ENCODE data around the gene C3orf38. TPM values are rescaled to one million over a fixed set of nuclear protein-coding genes. Genes with fewer than 3 reads are reported as not detected.
"Not testable (repeated sequence)": the region's sequence is repeated elsewhere in the genome, so short reads cannot be mapped to it uniquely, and the experiment has no call there.

The C3orf38 gene
- total RNA-seq, 1 experiment from 2014 or later: 24.1 TPM

DNA sequence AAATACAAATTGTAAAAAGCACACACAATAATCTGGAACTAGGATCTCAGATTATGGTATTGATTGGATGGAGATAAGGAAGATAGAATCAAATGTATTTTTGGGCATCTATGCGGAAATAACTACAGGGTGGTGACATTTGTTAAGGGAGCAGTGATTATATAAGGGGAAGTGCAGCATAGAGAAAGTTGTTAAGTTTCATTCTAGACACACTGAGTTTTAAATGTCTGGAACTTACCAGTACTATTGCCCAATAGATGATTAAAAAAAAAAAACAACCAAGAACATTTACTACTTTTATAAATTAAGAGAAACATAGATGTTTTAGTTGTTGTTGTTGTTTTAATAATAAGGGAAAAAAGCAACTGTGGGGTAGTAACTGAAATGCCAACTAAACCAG lies 32.1 kb upstream of the C3orf38 start:
- no peaks in the 10 kb centered on the region for H3K9me3 Mint-ChIP-seq
- ChIA-PET POLR2A (no interaction called here), CTCF (no interaction called here)
- H3K4me1 Mint-ChIP-seq: peaks cover 2% of the 10 kb centered on the region; the same call in 1 of the 2 replicates
- no peak overlapping the region for H3K27ac Mint-ChIP-seq
- ATAC-seq (no peak), DNase-seq (ENCODE audit: low spot score) (no peak)
- TF ChIP-seq ZNF512 (CRISPR knock-in tag; IDR thresholded peaks at IDR 0.05; ENCODE audit: borderline replicate concordance) (no peak), GRHL2 (CRISPR knock-in tag; IDR thresholded peaks at IDR 0.05; ENCODE audit: insufficient replicate concordance, severe bottlenecking) (no peak), CBFB (CRISPR knock-in tag; IDR thresholded peaks at IDR 0.05; ENCODE audit: low read depth) (no peak), ZNF219 (CRISPR knock-in tag; IDR thresholded peaks at IDR 0.05; ENCODE audit: borderline replicate concordance) (no peak), SOX15 (CRISPR knock-in tag; IDR thresholded peaks at IDR 0.05) (no peak), ZNF671 (CRISPR knock-in tag; IDR thresholded peaks at IDR 0.05) (no peak), RORB (CRISPR knock-in tag; IDR thresholded peaks at IDR 0.05) (no peak)
- TF ChIP-seq, protein P1, sequence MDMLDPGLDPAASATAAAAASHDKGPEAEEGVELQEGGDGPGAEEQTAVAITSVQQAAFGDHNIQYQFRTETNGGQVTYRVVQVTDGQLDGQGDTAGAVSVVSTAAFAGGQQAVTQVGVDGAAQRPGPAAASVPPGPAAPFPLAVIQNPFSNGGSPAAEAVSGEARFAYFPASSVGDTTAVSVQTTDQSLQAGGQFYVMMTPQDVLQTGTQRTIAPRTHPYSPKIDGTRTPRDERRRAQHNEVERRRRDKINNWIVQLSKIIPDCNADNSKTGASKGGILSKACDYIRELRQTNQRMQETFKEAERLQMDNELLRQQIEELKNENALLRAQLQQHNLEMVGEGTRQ (CRISPR knock-in tag; IDR thresholded peaks at IDR 0.05): no peak
- TF ChIP-seq, protein P2, sequence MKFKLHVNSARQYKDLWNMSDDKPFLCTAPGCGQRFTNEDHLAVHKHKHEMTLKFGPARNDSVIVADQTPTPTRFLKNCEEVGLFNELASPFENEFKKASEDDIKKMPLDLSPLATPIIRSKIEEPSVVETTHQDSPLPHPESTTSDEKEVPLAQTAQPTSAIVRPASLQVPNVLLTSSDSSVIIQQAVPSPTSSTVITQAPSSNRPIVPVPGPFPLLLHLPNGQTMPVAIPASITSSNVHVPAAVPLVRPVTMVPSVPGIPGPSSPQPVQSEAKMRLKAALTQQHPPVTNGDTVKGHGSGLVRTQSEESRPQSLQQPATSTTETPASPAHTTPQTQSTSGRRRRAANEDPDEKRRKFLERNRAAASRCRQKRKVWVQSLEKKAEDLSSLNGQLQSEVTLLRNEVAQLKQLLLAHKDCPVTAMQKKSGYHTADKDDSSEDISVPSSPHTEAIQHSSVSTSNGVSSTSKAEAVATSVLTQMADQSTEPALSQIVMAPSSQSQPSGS (CRISPR knock-in tag; IDR thresholded peaks at IDR 0.05; ENCODE audit: borderline replicate concordance, low read depth): no peak
- TF ChIP-seq, protein P3, sequence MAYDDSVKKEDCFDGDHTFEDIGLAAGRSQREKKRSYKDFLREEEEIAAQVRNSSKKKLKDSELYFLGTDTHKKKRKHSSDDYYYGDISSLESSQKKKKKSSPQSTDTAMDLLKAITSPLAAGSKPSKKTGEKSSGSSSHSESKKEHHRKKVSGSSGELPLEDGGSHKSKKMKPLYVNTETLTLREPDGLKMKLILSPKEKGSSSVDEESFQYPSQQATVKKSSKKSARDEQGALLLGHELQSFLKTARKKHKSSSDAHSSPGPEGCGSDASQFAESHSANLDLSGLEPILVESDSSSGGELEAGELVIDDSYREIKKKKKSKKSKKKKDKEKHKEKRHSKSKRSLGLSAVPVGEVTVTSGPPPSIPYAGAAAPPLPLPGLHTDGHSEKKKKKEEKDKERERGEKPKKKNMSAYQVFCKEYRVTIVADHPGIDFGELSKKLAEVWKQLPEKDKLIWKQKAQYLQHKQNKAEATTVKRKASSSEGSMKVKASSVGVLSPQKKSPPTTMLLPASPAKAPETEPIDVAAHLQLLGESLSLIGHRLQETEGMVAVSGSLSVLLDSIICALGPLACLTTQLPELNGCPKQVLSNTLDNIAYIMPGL (CRISPR knock-in tag; IDR thresholded peaks at IDR 0.05): no peak
- TF ChIP-seq, protein P4, sequence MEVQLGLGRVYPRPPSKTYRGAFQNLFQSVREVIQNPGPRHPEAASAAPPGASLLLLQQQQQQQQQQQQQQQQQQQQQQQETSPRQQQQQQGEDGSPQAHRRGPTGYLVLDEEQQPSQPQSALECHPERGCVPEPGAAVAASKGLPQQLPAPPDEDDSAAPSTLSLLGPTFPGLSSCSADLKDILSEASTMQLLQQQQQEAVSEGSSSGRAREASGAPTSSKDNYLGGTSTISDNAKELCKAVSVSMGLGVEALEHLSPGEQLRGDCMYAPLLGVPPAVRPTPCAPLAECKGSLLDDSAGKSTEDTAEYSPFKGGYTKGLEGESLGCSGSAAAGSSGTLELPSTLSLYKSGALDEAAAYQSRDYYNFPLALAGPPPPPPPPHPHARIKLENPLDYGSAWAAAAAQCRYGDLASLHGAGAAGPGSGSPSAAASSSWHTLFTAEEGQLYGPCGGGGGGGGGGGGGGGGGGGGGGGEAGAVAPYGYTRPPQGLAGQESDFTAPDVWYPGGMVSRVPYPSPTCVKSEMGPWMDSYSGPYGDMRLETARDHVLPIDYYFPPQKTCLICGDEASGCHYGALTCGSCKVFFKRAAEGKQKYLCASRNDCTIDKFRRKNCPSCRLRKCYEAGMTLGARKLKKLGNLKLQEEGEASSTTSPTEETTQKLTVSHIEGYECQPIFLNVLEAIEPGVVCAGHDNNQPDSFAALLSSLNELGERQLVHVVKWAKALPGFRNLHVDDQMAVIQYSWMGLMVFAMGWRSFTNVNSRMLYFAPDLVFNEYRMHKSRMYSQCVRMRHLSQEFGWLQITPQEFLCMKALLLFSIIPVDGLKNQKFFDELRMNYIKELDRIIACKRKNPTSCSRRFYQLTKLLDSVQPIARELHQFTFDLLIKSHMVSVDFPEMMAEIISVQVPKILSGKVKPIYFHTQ (CRISPR knock-in tag; IDR thresholded peaks at IDR 0.05): no peak
- no peak overlapping the region for H3K4me3 Mint-ChIP-seq
- H3K36me3 Mint-ChIP-seq: peaks cover 5% of the 10 kb centered on the region; the same call in 1 of the 2 replicates
- no peaks in the 10 kb centered on the region for H3K27me3 Mint-ChIP-seq (ENCODE audit: low read depth)

DNA sequence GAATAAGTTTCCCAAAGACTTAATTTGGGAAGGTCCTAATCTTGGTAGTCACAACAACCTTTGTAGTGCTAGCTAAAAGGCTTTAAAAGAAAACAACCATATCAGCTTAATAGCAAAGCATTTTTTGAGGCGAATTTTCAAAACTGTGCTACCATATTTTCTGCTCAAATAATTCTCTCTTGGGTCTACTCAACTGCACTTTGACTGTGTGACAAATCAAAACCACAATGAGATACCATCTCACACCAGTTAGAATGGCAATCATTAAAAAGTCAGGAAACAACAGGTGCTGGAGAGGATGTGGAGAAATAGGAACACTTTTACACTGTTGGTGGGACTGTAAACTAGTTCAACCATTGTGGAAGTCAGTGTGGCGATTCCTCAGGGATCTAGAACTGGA lies 31.2 kb upstream of the C3orf38 start:
- H3K9me3 Mint-ChIP-seq; H3K4me1 Mint-ChIP-seq; CTCF ChIA-PET; H3K27ac Mint-ChIP-seq; POLR2A ChIA-PET; DNase-seq (ENCODE audit: low spot score); H3K36me3 Mint-ChIP-seq; H3K27me3 Mint-ChIP-seq (ENCODE audit: low read depth); ATAC-seq; H3K4me3 Mint-ChIP-seq: not testable (repeated sequence)

- no peak for DNase-seq (ENCODE audit: low spot score)
- Mint-ChIP-seq H3K9me3 (no peaks in the 10 kb centered on the region), H3K27ac (no peak overlapping the region), H3K27me3 (ENCODE audit: low read depth) (no peaks in the 10 kb centered on the region), H3K4me3 (no peak overlapping the region), H3K36me3 (no peaks in the 10 kb centered on the region), H3K4me1 (peaks cover 3% of the 10 kb centered on the region; the same call in 1 of the 2 replicates)
- no peak for ATAC-seq
- CTCF ChIA-PET: interaction anchor here (1.5 kb wide), 1 partner anchor 10 kb away, joined by 8 read pairs; no protein-coding TSS in a partner anchor
- POLR2A ChIA-PET: no interaction called here
- TF ChIP-seq NR3C1 (CRISPR knock-in tag; conservative IDR thresholded peaks at IDR 0.05; ENCODE audit: low read depth) (no peak), ZNF423 (CRISPR knock-in tag; IDR thresholded peaks at IDR 0.05) (no peak), TP53 (CRISPR knock-in tag; IDR thresholded peaks at IDR 0.05) (no peak), JUN (CRISPR knock-in tag; IDR thresholded peaks at IDR 0.05) (no peak), IRF2 (CRISPR knock-in tag; IDR thresholded peaks at IDR 0.05; ENCODE audit: borderline replicate concordance, low read depth) (no peak)
- TF ChIP-seq, protein P4 (CRISPR knock-in tag; IDR thresholded peaks at IDR 0.05): no peak
- TF ChIP-seq, protein P5, sequence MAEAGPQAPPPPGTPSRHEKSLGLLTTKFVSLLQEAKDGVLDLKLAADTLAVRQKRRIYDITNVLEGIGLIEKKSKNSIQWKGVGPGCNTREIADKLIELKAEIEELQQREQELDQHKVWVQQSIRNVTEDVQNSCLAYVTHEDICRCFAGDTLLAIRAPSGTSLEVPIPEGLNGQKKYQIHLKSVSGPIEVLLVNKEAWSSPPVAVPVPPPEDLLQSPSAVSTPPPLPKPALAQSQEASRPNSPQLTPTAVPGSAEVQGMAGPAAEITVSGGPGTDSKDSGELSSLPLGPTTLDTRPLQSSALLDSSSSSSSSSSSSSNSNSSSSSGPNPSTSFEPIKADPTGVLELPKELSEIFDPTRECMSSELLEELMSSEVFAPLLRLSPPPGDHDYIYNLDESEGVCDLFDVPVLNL (CRISPR knock-in tag; IDR thresholded peaks at IDR 0.05; ENCODE audit: borderline replicate concordance, low read depth): no peak
Measured at GRCh38 chr3:88123526-88123925, 26.2 kb upstream of the C3orf38 start.

Data from WTC11 (cell line).